Measurements from ENCODE around the gene NUTM1.
"Not testable (repeated sequence)": the region's sequence is repeated elsewhere in the genome, so short reads cannot be mapped to it uniquely, and the experiment has no call there.

DNA sequence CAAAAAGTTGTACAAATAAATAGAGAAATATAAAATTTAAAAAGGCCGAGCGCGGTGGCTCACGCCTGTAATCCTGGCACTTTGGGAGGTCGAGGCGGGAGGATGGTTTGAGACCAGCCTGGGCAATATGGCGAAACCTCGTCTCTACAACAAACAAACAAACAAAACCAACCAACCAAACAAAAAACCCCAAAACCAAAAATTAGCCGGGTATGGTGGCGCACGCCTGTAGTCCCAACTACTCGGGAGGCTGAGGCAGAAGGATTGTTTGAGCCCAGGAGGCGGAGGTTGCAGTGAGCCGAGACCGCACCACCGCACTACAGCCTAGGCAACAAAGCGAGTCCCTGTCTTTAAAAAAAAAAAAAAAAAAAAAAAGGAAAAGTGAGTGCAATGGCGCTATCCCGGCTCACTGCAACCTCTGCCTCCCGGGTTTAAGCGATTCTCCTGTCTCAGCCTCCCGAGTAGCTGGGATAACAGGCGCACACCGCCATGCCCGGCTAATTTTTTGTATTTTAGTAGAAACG, 840 bp upstream of the NUTM1 start:
- not testable (repeated sequence) for TF ChIP-seq POLR2AphosphoS5, POLR2A (IDR thresholded peaks at IDR 0.05)
- TF ChIP-seq, protein P1, sequence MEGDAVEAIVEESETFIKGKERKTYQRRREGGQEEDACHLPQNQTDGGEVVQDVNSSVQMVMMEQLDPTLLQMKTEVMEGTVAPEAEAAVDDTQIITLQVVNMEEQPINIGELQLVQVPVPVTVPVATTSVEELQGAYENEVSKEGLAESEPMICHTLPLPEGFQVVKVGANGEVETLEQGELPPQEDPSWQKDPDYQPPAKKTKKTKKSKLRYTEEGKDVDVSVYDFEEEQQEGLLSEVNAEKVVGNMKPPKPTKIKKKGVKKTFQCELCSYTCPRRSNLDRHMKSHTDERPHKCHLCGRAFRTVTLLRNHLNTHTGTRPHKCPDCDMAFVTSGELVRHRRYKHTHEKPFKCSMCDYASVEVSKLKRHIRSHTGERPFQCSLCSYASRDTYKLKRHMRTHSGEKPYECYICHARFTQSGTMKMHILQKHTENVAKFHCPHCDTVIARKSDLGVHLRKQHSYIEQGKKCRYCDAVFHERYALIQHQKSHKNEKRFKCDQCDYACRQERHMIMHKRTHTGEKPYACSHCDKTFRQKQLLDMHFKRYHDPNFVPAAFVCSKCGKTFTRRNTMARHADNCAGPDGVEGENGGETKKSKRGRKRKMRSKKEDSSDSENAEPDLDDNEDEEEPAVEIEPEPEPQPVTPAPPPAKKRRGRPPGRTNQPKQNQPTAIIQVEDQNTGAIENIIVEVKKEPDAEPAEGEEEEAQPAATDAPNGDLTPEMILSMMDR (IDR thresholded peaks at IDR 0.05) = not testable (repeated sequence)
